Measurements from ENCODE around the gene RBM39.
A peak's percentile ranks its signal among the peaks of the same experiment; 100 is the strongest.
"Not testable (repeated sequence)": the region's sequence is repeated elsewhere in the genome, so short reads cannot be mapped to it uniquely, and the experiment has no call there.

RBM39 gene

GRCh38 chr20:35750611-35751010, 8.6 kb upstream of the RBM39 start:
- DNase-seq: no peak

DNA sequence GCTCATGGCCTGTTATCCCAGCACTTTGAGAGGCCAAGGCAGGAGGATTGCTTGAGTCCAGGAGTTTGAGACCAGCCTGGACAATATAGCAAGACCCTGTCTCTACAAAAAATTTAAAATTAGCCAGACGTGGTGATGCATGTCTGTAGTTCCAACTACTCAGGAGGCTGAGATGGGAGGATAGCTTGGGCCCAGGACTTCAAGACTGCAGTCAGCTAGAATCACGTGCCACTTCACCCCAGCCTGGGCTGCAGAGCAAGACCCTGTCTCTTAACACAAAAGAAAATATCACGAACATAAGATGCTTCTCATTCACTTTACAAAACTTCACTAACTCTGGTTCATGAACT, 2.4 kb upstream of the RBM39 start:
- DNase-seq: not testable (repeated sequence)

DNA sequence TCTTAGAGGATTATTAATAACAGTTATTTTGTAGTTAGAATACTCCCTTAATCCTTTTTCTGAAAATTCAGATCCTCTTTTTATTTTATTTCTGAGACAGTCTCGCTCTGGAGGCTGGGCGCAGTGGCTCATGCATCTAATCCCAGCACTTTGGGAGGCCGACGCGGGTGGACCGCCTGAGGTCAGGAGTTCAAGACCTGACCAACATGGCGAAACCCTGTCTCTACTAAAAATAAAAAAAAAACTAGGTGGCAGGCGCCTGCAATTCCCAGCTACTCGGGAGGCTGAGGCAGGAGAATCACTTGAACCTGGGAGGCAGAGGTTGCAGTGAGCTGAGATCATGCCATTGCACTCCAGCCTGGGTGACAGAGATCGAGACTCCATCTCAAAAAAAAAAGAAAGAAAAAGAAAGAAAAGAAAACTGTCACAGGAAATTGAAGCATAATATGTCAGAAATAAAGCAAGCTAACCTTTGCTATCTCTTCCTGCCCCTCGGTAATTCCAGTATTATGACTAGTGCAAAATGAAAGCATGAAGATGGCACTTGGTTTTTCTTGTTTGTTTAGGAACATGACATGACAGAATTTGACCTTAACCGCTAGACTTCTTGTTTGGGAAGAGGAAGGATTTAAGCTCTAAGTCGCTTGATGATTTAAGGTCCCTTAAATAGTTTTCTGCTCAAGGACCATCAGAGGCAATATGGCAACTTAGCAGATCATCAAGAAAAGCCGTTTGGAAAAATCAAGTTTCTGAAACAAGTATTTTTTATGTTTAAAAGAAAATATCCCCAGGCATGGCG, 1.8 kb upstream of the RBM39 start:
- DNase-seq: no peak

DNA sequence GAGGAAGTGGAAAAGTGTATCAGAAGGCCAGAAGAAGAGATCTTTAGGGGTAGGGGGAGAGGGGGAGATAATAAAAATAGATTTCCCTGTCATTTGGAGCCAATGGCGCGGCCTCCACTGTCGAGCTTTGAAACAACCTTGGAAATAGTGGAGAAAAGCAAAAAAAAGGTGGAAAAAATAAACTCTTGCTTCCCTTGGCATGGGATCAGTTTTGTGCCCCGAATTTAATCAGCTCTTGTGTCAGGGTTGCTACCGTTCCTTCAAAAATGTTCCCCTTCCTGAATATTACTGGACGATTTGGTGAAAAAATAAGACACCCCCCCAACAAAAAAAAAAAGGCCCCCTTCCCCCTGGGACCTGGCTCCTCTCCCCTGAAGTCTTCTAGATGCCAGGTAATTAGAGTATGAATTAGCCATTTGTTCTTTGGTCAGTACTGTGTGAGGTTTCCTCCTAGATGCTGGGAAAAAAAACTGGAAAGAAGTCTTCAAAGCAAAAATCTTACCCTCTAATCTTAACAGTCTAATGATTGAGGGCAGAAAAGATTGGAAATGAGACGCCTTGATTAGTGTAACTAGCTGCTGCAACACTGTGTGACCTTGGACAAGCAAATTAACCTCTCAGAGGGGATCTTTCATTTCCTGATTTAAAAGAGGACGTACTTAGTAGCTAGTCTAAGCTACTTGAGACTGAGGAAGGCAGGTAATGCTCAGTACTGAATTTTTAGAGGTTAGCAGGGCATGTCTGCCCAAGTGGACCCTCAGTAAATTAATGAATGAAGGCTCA, 872 bp upstream of the RBM39 start:
- DNase-seq: peak; percentile 37

GRCh38 chr20:35739294-35740163, 2.5 kb downstream of the RBM39 start:
- no peak for DNase-seq

GRCh38 chr20:35738410-35739179, 3.5 kb downstream of the RBM39 start:
- DNase-seq: no peak

- DNase-seq: no peak
Measured at GRCh38 chr20:35737865-35738333, 4.2 kb downstream of the RBM39 start.

GRCh38 chr20:35735826-35736470, 6.1 kb downstream of the RBM39 start:
- DNase-seq: no peak

GRCh38 chr20:35734777-35735649, 7.0 kb downstream of the RBM39 start:
- DNase-seq: no peak

DNA sequence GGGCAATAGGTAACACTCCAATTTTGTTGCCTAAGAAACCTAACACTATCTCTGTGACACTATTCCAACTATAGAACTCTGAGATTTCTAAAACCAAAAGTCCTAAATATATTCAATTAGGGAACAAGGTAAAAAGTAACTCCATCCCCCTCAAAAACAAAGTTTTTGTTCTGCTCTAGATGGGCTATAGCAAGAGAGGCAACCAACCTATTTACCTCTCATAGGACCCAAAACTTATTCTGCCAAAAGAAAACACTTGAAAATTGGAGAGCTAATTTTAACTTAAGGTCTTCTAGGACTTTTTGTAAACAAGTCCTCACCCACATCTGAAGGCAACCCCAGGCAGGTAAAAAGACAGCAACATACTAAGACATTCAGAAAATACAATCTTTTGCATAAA, 7.7 kb downstream of the RBM39 start:
- no peak for DNase-seq

GRCh38 chr20:35732644-35732982, 9.4 kb downstream of the RBM39 start:
- DNase-seq: no peak

DNA sequence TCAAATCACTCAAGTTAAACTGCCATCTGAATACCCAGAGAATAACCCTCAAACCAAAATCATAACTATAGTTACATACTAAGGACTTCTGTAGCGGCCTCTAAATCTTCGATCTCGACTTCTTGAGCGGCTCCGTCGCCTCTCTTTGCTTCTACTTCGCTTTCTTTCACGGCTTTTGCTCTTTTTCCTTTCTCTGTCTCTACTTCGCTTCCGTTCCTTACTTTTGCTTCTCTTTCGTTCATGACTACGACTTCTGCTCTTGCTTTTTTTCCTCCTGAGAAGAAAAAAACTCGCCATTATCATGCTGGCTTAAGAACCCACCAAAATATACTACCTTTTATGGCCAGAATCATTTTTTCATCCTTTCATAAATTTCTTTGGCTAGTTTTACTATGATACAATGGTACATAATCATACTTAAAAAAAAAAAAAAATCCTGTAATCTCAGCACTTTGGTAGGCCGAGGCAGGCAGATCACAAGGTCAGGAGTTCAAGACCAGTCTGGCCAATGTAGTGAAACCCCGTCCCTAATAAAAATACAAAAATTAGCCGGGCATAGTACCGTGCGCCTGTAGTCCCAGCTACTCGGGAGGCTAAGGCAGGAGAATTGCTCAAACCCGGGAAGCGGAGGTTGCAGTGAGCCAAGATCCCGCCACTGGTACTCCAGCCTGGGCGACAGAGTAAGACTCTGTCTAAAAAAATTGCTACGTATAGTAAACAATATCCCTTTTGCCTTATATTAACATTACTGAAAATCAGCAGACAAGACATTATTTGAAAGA, 10.0 kb downstream of the RBM39 start:
- DNase-seq: no peak

GRCh38 chr20:35731469-35731788, 10.6 kb downstream of the RBM39 start:
- no peak for DNase-seq

- DNase-seq: no peak
Measured at GRCh38 chr20:35730583-35731468, 11.2 kb downstream of the RBM39 start.

GRCh38 chr20:35729836-35730582, 12.1 kb downstream of the RBM39 start:
- no peak for DNase-seq

- DNase-seq: no peak
Measured at GRCh38 chr20:35729283-35729807, 12.7 kb downstream of the RBM39 start.

GRCh38 chr20:35726842-35727711, 15.0 kb downstream of the RBM39 start:
- DNase-seq: no peak

All from kidney glomerular epithelial cell (primary cell).